Nephron (organoid): ENCODE measurements around the gene AKR1E2.

ENCODE experiments used
- H3K27ac Mint-ChIP-seq, 3 experiments: 2 replicates each; pipeline ENCODE4 v1.8.0; 2020; ENCODE audit warnings: mixed read lengths in 3 of 3, mild to moderate bottlenecking in 2 of 3, moderate library complexity in 1 of 3
- H3K27me3 Mint-ChIP-seq: 2 replicates; pipeline ENCODE4 v1.8.0; 2021; ENCODE audit warnings: low read depth, mild to moderate bottlenecking, moderate library complexity, mixed read lengths
- H3K36me3 Mint-ChIP-seq: 2 replicates; pipeline ENCODE4 v1.8.0; 2020; ENCODE audit warnings: low read depth, mixed read lengths
- H3K4me1 Mint-ChIP-seq: 2 replicates; pipeline ENCODE4 v1.8.0; 2020; ENCODE audit warnings: mixed read lengths
- H3K4me3 Mint-ChIP-seq, 3 experiments: 2 replicates each; pipeline ENCODE4 v1.8.0; 2020; ENCODE audit warnings: mild to moderate bottlenecking in 3 of 3, mixed read lengths in 3 of 3, moderate library complexity in 2 of 3
- H3K9me3 Mint-ChIP-seq: 2 replicates; pipeline ENCODE4 v1.8.0; 2020; ENCODE audit warnings: mixed read lengths
- TF ChIP-seq, protein P1 (sequence below), 3 experiments: fragments of 200-600 bp; sonication (generic); IDR thresholded peaks; one replicate each; pipeline ENCODE4 v1.5.0; 2021; ENCODE audit warnings: antibody characterized with exemption in 3 of 3; ENCODE audit not compliant: unreplicated experiment in 3 of 3

Gene AKR1E2

GRCh38 chr10:4851176-4851575 is 25.2 kb downstream of the AKR1E2 start:
- H3K4me1 Mint-ChIP-seq: peaks cover 42% of the 10 kb centered on the region
- no peaks in the 10 kb centered on the region for H3K36me3 Mint-ChIP-seq
- H3K4me3 Mint-ChIP-seq: no peak overlapping the region
- TF ChIP-seq, protein P1, sequence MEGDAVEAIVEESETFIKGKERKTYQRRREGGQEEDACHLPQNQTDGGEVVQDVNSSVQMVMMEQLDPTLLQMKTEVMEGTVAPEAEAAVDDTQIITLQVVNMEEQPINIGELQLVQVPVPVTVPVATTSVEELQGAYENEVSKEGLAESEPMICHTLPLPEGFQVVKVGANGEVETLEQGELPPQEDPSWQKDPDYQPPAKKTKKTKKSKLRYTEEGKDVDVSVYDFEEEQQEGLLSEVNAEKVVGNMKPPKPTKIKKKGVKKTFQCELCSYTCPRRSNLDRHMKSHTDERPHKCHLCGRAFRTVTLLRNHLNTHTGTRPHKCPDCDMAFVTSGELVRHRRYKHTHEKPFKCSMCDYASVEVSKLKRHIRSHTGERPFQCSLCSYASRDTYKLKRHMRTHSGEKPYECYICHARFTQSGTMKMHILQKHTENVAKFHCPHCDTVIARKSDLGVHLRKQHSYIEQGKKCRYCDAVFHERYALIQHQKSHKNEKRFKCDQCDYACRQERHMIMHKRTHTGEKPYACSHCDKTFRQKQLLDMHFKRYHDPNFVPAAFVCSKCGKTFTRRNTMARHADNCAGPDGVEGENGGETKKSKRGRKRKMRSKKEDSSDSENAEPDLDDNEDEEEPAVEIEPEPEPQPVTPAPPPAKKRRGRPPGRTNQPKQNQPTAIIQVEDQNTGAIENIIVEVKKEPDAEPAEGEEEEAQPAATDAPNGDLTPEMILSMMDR (IDR thresholded peaks at IDR 0.05; ENCODE audit: unreplicated experiment in 3 of 3): no peak
- H3K9me3 Mint-ChIP-seq: no peaks in the 10 kb centered on the region
- H3K27ac Mint-ChIP-seq: peak overlapping the region in 1 of 3 experiments; percentile 0
- peaks cover 3% of the 10 kb centered on the region for H3K27me3 Mint-ChIP-seq

DNA sequence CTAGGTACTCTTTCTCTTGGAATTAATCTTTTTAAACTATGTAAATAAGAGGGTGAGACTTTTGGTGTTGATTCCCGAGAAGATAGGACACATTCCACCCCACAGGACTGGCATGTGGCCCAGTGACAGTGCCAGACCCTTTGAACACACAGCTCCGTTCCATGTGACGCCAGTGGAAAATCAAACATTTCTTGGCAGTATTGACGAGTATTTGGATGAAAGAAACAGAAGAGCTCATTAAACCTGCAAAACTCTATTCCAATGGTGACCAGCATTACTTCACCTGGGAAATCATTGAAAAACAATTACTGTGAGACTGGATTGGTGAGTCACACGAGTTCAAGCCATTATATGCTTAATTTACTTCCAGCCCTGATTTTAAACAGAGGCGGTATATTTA is 25.8 kb downstream of the AKR1E2 start:
- H3K36me3 Mint-ChIP-seq: no peaks in the 10 kb centered on the region
- H3K27ac Mint-ChIP-seq: peak overlapping the region in 1 of 3 experiments; percentile 49
- peaks cover 4% of the 10 kb centered on the region for H3K27me3 Mint-ChIP-seq
- H3K9me3 Mint-ChIP-seq: no peaks in the 10 kb centered on the region
- H3K4me1 Mint-ChIP-seq: peaks cover 42% of the 10 kb centered on the region
- TF ChIP-seq, protein P1 (IDR thresholded peaks at IDR 0.05; ENCODE audit: unreplicated experiment in 3 of 3): no peak
- H3K4me3 Mint-ChIP-seq: no peak overlapping the region

DNA sequence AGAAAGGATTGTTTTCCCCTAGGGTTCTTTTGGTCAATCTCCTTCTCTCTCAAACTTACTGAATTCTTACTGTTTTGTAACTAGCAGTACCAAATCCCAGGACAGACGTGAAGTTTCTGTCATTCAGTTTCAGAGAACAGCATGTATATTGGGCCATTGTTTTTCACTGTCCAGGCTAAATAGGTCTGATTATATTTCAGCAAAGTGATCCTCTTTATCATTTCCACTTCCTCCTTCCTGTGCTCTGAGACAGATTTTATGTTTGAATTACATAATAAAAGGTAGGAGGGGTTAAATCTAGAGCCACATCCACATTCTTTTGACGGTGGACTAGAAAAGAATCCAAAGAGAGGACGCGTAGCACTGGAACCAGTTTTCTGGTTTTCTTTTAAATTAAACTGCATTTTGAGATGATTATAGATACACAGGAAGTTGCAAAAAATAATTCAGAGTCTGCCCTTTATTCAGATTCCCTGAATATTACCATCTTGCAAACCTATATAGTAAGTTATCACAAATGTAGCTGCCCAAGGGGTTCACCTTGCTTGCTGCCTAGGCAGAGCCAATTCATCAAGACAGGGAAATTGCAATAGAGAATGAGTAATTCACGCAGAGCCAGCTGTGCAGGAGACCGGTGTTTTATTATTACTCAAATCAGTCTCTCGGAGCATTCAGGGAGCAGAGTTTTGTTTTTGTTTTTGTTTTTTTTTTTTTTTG is 40.1 kb downstream of the AKR1E2 start:
- no peaks in the 10 kb centered on the region for H3K9me3 Mint-ChIP-seq
- TF ChIP-seq, protein P1 (IDR thresholded peaks at IDR 0.05; ENCODE audit: unreplicated experiment in 3 of 3): no peak
- no peaks in the 10 kb centered on the region for H3K4me1 Mint-ChIP-seq
- no peak overlapping the region for H3K27ac Mint-ChIP-seq
- H3K27me3 Mint-ChIP-seq: no peaks in the 10 kb centered on the region
- no peaks in the 10 kb centered on the region for H3K36me3 Mint-ChIP-seq
- H3K4me3 Mint-ChIP-seq: no peak overlapping the region

DNA sequence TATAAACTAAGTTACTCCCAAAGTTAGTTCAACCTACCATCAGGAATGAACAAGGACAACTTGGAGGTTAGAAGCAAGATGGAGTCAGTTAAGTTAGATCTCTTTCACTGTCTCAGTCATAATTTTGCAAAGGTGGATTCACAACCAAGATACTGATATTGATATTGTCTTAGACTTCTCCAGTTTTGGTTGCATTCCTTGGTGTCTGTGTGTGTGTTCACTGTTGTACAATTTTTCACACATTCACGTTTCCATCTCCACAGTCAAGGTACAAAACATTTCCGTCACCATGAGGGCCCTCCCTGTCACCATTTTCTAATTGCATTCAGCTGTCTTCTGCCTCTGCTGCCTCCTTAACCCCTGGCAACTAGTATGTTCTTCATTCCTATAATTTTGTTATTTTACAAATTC is 41.1 kb downstream of the AKR1E2 start:
- Mint-ChIP-seq H3K4me3 (no peak overlapping the region), H3K9me3 (no peaks in the 10 kb centered on the region), H3K27me3 (no peaks in the 10 kb centered on the region), H3K4me1 (no peaks in the 10 kb centered on the region), H3K36me3 (no peaks in the 10 kb centered on the region), H3K27ac (no peak overlapping the region)
- TF ChIP-seq, protein P1 (IDR thresholded peaks at IDR 0.05; ENCODE audit: unreplicated experiment in 3 of 3): no peak

- H3K9me3 Mint-ChIP-seq: no peaks in the 10 kb centered on the region
- no peak overlapping the region for H3K4me3 Mint-ChIP-seq
- H3K27ac Mint-ChIP-seq: no peak overlapping the region
- H3K36me3 Mint-ChIP-seq: no peaks in the 10 kb centered on the region
- TF ChIP-seq, protein P1 (IDR thresholded peaks at IDR 0.05; ENCODE audit: unreplicated experiment in 3 of 3): no peak
- H3K27me3 Mint-ChIP-seq: peaks cover 3% of the 10 kb centered on the region
- no peaks in the 10 kb centered on the region for H3K4me1 Mint-ChIP-seq
Observed at GRCh38 chr10:4867520-4868356, 41.7 kb downstream of the AKR1E2 start.
